Pancreas (tissue), 10 donors: ENCODE measurements around the gene ENPEP. TPM values are rescaled to one million over a fixed set of nuclear protein-coding genes. Genes with fewer than 3 reads are reported as not detected.
A peak's percentile ranks its signal among the peaks of the same experiment; 100 is the strongest.

Experiments
- ATAC-seq, 4 donors: fragments of 200-7000 bp; cut with Tn5 transposase; one replicate each; pipeline versions ENCODE4 v1.8.0 to v1.9.1; 2020; ENCODE audit warnings: mild to moderate bottlenecking in 4 of 4, moderate library complexity in 4 of 4
- DNase-seq, 6 donors: peaks; one replicate each; pipeline ENCODE4 v3.0.0-alpha.2; 2020
- FAIRE-seq: peaks from 2 replicates; lab custom pipeline; 2012; peaks lifted over from hg19 to GRCh38; lab: Jason Lieb, UNC
- H3K27ac ChIP-seq, 4 donors: fragments of 200-600 bp; sonication (generic); 1 replicate in 3 of 4; 2 replicates in 1 of 4; pipeline versions ENCODE4 v1.5.0 to v1.8.0; 2020
- H3K27me3 ChIP-seq, 4 donors: fragments of 200-600 bp; one replicate each; pipeline ENCODE4 v1.8.0; 2021
- H3K36me3 ChIP-seq, 3 donors: fragments of 200-600 bp; sonication (generic) in 1 of 3; one replicate each; pipeline versions ENCODE4 v1.5.0 to v1.8.0; 2020 to 2021
- H3K4me1 ChIP-seq, 3 donors: fragments of 200-600 bp; one replicate each; pipeline ENCODE4 v1.8.0; 2021
- H3K4me3 ChIP-seq, 4 donors: fragments of 200-600 bp; sonication (generic) in 2 of 4; one replicate each; pipeline versions ENCODE4 v1.5.0 to v1.8.0; 2020 to 2021
- H3K9me3 ChIP-seq, 4 donors: fragments of 200-600 bp; one replicate each; pipeline ENCODE4 v1.8.0; 2021
- WGBS, 2 donors: extraction: QIAGEN DNeasy Blood & Tissue Kit; methylation state at CpG; one replicate each; pipeline ENCODE4 v1.1.7; 2013; 5-methylcytosine and 5-hydroxymethylcytosine counted together
- intact Hi-C, 3 donors: fragments of 100-400 bp; cut with DNase I; formaldehyde crosslinking; loops; one replicate each; pipeline versions ENCODE4 v1.11.1 to v1.14.2; 2022
- polyA plus RNA-seq, 2 donors: library from polyadenylated mRNA; stranded (reverse); fragments of 200-250 nt; gene quantifications; one replicate each; pipeline ENCODE4 v1.2.3, GENCODE V29; 2013
- total RNA-seq, 6 donors: library from RNA; stranded (reverse); fragmentation: NEBNext Ultra II Directional in 4 of 6; extraction: Animal tissue kit (Norgen Biotek cat#: 25700) in 4 of 6; gene quantifications; one replicate each; pipeline versions ENCODE4 v1.2.1 to v1.2.4, GENCODE V29; 2021 to 2023
- TF ChIP-seq, protein P1 (sequence below), 4 donors: fragments of 200-600 bp; sonication (generic) in 3 of 4; IDR thresholded peaks; one replicate each; pipeline versions ENCODE4 v1.5.0 to v1.8.0; 2021; ENCODE audit warnings: antibody characterized with exemption in 4 of 4
- donor health status: healthy with polysubstance abuse.
- donor health status: DM: no; HTN: no; CAD: no; lungs with moderate emphysema.
- donor health status: DM: no; HTN: no; CAD: no.
- donor health status: control.
- donor health status: control.
- donor health status: Bipolar disorder and iron deficiency.
- donor health status: DM: yes; HTN: yes; CAD: no.
- donor health status: DM: no; HTN: no; CAD: no.
- donor health status: DM: no; HTN: no; CAD: no.
- donor health status: DM: yes; HTN: yes; CAD: no.

ENPEP gene
- total and polyA plus RNA-seq, 8 donors = 0.27 to 3.1 (median 0.75) TPM

- Histone ChIP-seq H3K4me3 (no peak overlapping the region), H3K9me3 (no peaks in the 10 kb centered on the region), H3K27me3 (no peaks in the 10 kb centered on the region), H3K4me1 (no peaks in the 10 kb centered on the region), H3K27ac (no peak overlapping the region), H3K36me3 (no peaks in the 10 kb centered on the region)
- TF ChIP-seq, protein P1, sequence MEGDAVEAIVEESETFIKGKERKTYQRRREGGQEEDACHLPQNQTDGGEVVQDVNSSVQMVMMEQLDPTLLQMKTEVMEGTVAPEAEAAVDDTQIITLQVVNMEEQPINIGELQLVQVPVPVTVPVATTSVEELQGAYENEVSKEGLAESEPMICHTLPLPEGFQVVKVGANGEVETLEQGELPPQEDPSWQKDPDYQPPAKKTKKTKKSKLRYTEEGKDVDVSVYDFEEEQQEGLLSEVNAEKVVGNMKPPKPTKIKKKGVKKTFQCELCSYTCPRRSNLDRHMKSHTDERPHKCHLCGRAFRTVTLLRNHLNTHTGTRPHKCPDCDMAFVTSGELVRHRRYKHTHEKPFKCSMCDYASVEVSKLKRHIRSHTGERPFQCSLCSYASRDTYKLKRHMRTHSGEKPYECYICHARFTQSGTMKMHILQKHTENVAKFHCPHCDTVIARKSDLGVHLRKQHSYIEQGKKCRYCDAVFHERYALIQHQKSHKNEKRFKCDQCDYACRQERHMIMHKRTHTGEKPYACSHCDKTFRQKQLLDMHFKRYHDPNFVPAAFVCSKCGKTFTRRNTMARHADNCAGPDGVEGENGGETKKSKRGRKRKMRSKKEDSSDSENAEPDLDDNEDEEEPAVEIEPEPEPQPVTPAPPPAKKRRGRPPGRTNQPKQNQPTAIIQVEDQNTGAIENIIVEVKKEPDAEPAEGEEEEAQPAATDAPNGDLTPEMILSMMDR (IDR thresholded peaks at IDR 0.05) = no peak
- intact Hi-C loops = loop anchor here in 1 of 3 donors (10.0 kb wide), 1 partner anchor 497 kb away; no protein-coding TSS in a partner anchor
- DNase-seq (no peak), ATAC-seq (no peak), FAIRE-seq (no peak)
These were observed 25.9 kb downstream of the ENPEP start for GRCh38 chr4:110501826-110502225.

DNA sequence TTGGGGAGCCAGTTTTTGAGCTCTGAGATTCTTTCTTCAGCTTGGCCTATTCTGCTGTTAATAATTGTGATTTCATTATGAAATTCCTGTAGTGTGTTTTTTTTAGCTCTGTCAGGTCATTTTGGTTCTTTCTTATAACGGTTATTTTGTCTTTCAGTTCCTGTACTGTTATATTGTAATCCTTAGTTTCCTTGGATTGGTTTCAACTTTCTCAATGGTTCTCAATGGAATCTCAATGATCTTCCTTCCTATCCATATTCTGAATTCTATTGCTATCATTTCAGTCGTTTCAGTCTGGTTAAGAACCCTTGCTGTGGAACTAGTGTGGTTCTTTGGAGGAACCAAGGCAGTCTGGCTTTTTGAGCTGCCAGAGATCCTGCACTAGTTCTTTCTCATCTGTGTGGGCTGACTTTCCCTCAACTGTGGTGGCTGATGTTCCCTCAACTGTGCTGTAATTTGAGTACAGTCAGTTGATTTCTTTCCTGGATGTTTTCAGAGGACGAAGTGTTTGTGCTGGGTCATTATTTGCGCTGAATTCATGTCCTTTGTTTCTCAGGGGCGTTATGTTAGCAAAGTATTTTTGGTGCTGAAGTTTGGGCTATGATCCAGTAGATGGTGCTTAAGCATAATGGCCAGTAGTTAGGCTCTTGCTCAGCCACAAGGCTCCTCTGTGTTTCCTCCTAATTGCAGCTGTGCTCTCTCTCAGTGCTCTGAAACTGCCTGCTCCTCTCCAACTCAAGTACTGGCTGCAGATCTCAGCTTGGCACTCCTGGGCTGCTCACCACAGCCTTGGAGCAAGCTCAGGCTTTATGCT lies 27.5 kb downstream of the ENPEP start:
- Histone ChIP-seq H3K27ac (no peak overlapping the region), H3K9me3 (no peaks in the 10 kb centered on the region), H3K27me3 (no peaks in the 10 kb centered on the region), H3K4me3 (no peak overlapping the region), H3K36me3 (no peaks in the 10 kb centered on the region), H3K4me1 (no peaks in the 10 kb centered on the region)
- TF ChIP-seq, protein P1 (IDR thresholded peaks at IDR 0.05) = no peak
- DNase-seq = no peak
- no peak for FAIRE-seq
- 41 to 45% methylated on average over 5 of the region's 5 CpGs for WGBS, 2 donors
- intact Hi-C loops = loop anchor here in 1 of 3 donors (10.0 kb wide), 1 partner anchor 499 kb away; no protein-coding TSS in a partner anchor
- ATAC-seq = peak in 1 of 4 donors; percentile 45

- H3K36me3 ChIP-seq = no peaks in the 10 kb centered on the region
- intact Hi-C loops = loop anchor here in 1 of 3 donors (10.0 kb wide), 1 partner anchor 499 kb away; no protein-coding TSS in a partner anchor
- no peaks in the 10 kb centered on the region for H3K9me3 ChIP-seq
- no peak overlapping the region for H3K27ac ChIP-seq
- ATAC-seq (no peak), DNase-seq (no peak), FAIRE-seq (no peak)
- H3K27me3 ChIP-seq = no peaks in the 10 kb centered on the region
- 74 to 78% methylated on average over 2 of the region's 2 CpGs for WGBS, 2 donors
- TF ChIP-seq, protein P1 (IDR thresholded peaks at IDR 0.05) = no peak
- H3K4me1 ChIP-seq = no peaks in the 10 kb centered on the region
- no peak overlapping the region for H3K4me3 ChIP-seq
These were observed 28.1 kb downstream of the ENPEP start for GRCh38 chr4:110504084-110504435.

DNA sequence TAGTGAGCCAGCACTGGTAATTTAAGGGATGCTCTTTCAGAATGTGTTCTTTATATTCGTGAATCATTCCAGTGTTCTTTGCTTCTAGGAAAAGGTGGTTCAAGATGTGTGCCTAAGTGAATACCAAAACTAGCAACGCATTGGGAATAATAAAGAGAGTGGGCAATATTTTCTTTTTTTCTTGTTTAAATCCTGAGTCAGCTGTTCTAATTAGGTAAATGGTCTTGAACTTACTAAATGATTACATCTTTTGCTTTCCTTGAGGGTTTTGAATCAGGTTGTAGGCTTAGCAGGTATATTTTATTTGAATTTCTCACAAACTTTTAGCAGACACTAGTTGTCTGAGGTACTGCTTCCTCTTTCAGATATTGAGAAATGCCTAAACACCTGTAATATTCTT lies 29.5 kb downstream of the ENPEP start:
- no peak for FAIRE-seq
- Histone ChIP-seq H3K9me3 (no peaks in the 10 kb centered on the region), H3K36me3 (no peaks in the 10 kb centered on the region), H3K4me3 (no peak overlapping the region), H3K4me1 (no peaks in the 10 kb centered on the region), H3K27ac (no peak overlapping the region), H3K27me3 (no peaks in the 10 kb centered on the region)
- DNase-seq = no peak
- WGBS, 2 donors = 66 to 78% methylated on average over 2 of the region's 2 CpGs
- ATAC-seq = no peak
- TF ChIP-seq, protein P1 (IDR thresholded peaks at IDR 0.05) = no peak
- intact Hi-C loops = loop anchor here in 2 of 3 donors (5.0 to 10.0 kb wide), 2 partner anchors 188 to 501 kb away; no protein-coding TSS in a partner anchor
